Measurements from ENCODE around the gene FAT1. TPM values are rescaled to one million over a fixed set of nuclear protein-coding genes. Genes with fewer than 3 reads are reported as not detected.

The FAT1 gene
- total RNA-seq (2014; rRNA removed) (91.1 and 92.4 TPM in 2 replicates), Bru-seq, nascent RNA (percentile 74 among the genes with signal in this experiment), BruChase-seq, experiment 1, labeled RNA remaining after a 6-hour chase (percentile 82 among the genes with signal in this experiment), BruChase-seq, experiment 2, labeled RNA remaining after a 2-hour chase (percentile 79 among the genes with signal in this experiment)
- long read RNA-seq, partial matches to known transcripts = 2 of 18 reads
- long read RNA-seq, other reads (novel, unspliced or antisense) = 13 of 18 reads

GRCh38 chr4:186723292-186724057 lies at the start of gene FAT1:
Gene FAT1 (minus strand): TSS chr4:186723856. CDS start chr4:186709827, 14,029 bp downstream.
- ATAC-seq (peak; percentile 7), DNase-seq (peak; percentile 72)
- Histone ChIP-seq H3K79me2 (ENCODE audit: low read length) (peaks cover 77% of the 10 kb centered on the region), H3F3A (ENCODE audit: low read length, unreplicated experiment) (no peaks in the 10 kb centered on the region), H3K9me3 (ENCODE audit: low read length) (no peaks in the 10 kb centered on the region), H4K20me1 (ENCODE audit: low read length) (peaks cover 16% of the 10 kb centered on the region; the same call in 1 of the 2 replicates), H3K36me3 (ENCODE audit: low read depth, low read length) (peaks cover 8% of the 10 kb centered on the region; the same call in 1 of the 2 replicates), H3K4me3 (ENCODE audit: low read length) (peak within 1 kb of the TSS; percentile 96), H2AFZ (ENCODE audit: low read length) (peak within 1 kb of the TSS; percentile 87), H3K9me2 (replicated peaks; ENCODE audit: low read length) (no peaks in the 10 kb centered on the region), H3K27ac (ENCODE audit: low read length) (peak within 1 kb of the TSS; percentile 44), H3K4me2 (ENCODE audit: low read length) (peak within 1 kb of the TSS; percentile 97), H3K4me1 (ENCODE audit: insufficient read depth, low read length) (peaks cover 15% of the 10 kb centered on the region), H3K27me3 (ENCODE audit: low read length) (no peaks in the 10 kb centered on the region), H3K9ac (ENCODE audit: low read length) (peak within 1 kb of the TSS; percentile 87)
- BruUV-seq (replicated peaks) = no TSS peak
- TF ChIP-seq EZH2phosphoT487 (IDR thresholded peaks at IDR 0.05; ENCODE audit: borderline replicate concordance, low read length) (no peak), EZH2 (IDR thresholded peaks at IDR 0.05; ENCODE audit: low read length, unreplicated experiment) (no peak), CTCF (conservative IDR thresholded peaks at IDR 0.05; ENCODE audit: low read depth, low read length) (no peak)
- ChIA-PET CTCF (interaction anchor here (0.6 kb wide), 2 partner anchors 12 to 873 kb away, joined by 6 to 12 read pairs; no protein-coding TSS in a partner anchor), POLR2A (ENCODE audit: unreplicated experiment) (no interaction called here)
- intact Hi-C loops (cut with micrococcal nuclease) = loop anchor here (2.0 to 10.0 kb wide), 2 partner anchors 47 to 691 kb away; no protein-coding TSS in a partner anchor

GRCh38 chr4:186772936-186773487 lies 49.4 kb upstream of the FAT1 start:
- no peak for TF ChIP-seq EZH2phosphoT487 (IDR thresholded peaks at IDR 0.05; ENCODE audit: borderline replicate concordance, low read length)
- TF ChIP-seq EZH2 (IDR thresholded peaks at IDR 0.05; ENCODE audit: low read length, unreplicated experiment) = no peak
- TF ChIP-seq CTCF (conservative IDR thresholded peaks at IDR 0.05; ENCODE audit: low read depth, low read length) = no peak
- ChIA-PET POLR2A (ENCODE audit: unreplicated experiment) (no interaction called here), CTCF (no interaction called here)
- DNase-seq (no peak), ATAC-seq (no peak)
- Histone ChIP-seq H3K4me2 (ENCODE audit: low read length) (no peak overlapping the region), H3K36me3 (ENCODE audit: low read depth, low read length) (no peaks in the 10 kb centered on the region), H3K27ac (ENCODE audit: low read length) (no peak overlapping the region), H3F3A (ENCODE audit: low read length, unreplicated experiment) (no peaks in the 10 kb centered on the region), H3K79me2 (ENCODE audit: low read length) (no peaks in the 10 kb centered on the region), H3K9me3 (ENCODE audit: low read length) (no peaks in the 10 kb centered on the region), H3K27me3 (ENCODE audit: low read length) (no peaks in the 10 kb centered on the region), H3K4me1 (ENCODE audit: insufficient read depth, low read length) (peaks cover 7% of the 10 kb centered on the region; the same call in 1 of the 2 replicates), H3K4me3 (ENCODE audit: low read length) (no peak overlapping the region), H3K9ac (ENCODE audit: low read length) (no peak overlapping the region), H3K9me2 (replicated peaks; ENCODE audit: low read length) (no peaks in the 10 kb centered on the region), H4K20me1 (ENCODE audit: low read length) (no peaks in the 10 kb centered on the region), H2AFZ (ENCODE audit: low read length) (no peak overlapping the region)
- no TSS peak for BruUV-seq (replicated peaks)
- intact Hi-C loops (cut with micrococcal nuclease) = no loop called here

All from PC-3 (cell line).